ENCODE data around the gene HSD17B14. TPM values are rescaled to one million over a fixed set of nuclear protein-coding genes. Genes with fewer than 3 reads are reported as not detected.
"Not testable (repeated sequence)": the region's sequence is repeated elsewhere in the genome, so short reads cannot be mapped to it uniquely, and the experiment has no call there.

HSD17B14 gene
- total RNA-seq, 2 experiments from 2014 or later = 0.47 to 0.56 TPM

DNA sequence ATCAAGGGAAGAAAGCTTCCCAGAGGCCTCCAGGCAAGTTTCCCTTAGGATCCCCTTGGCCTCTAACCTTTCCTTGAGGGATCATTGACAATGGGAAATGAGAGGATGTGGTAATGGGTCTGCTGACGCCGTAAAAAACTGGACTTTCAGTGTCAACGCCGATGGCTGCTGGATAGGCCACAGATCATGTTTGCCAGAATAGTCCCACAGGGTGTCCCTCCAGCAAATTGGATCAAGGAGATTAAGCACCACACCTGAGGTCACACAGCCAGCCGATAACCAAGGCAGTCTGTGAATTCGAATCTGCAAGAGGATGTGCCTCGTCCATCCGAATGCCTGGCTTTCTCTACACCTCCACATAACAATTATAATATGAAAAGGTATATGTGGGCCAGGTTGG lies 43.0 kb downstream of the HSD17B14 start:
- peaks cover 8% of the 10 kb centered on the region for H3K4me1 Mint-ChIP-seq (ENCODE audit: low read depth)
- no peak for ATAC-seq
- H3K36me3 Mint-ChIP-seq (ENCODE audit: low read depth) = no peaks in the 10 kb centered on the region
- TF ChIP-seq, protein P1, sequence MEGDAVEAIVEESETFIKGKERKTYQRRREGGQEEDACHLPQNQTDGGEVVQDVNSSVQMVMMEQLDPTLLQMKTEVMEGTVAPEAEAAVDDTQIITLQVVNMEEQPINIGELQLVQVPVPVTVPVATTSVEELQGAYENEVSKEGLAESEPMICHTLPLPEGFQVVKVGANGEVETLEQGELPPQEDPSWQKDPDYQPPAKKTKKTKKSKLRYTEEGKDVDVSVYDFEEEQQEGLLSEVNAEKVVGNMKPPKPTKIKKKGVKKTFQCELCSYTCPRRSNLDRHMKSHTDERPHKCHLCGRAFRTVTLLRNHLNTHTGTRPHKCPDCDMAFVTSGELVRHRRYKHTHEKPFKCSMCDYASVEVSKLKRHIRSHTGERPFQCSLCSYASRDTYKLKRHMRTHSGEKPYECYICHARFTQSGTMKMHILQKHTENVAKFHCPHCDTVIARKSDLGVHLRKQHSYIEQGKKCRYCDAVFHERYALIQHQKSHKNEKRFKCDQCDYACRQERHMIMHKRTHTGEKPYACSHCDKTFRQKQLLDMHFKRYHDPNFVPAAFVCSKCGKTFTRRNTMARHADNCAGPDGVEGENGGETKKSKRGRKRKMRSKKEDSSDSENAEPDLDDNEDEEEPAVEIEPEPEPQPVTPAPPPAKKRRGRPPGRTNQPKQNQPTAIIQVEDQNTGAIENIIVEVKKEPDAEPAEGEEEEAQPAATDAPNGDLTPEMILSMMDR (IDR thresholded peaks at IDR 0.05) = no peak
- no peaks in the 10 kb centered on the region for H3K9me3 Mint-ChIP-seq
- DNase-seq = no peak
- no peaks in the 10 kb centered on the region for H3K27me3 Mint-ChIP-seq
- intact Hi-C loops (cut with micrococcal nuclease) = no loop called here
- H3K4me3 Mint-ChIP-seq = no peak overlapping the region
- CTCF ChIA-PET = interaction anchor here (0.9 to 9.9 kb wide), 4 partner anchors 18 to 177 kb away, joined by 4 to 227 read pairs (median 14); partner anchors contain the start of genes BCAT2 and HSD17B14
- H3K27ac Mint-ChIP-seq = no peak overlapping the region
- POLR2A ChIA-PET = interaction anchor here (0.7 kb wide), 2 partner anchors 44 to 49 kb away, joined by 3 read pairs; no protein-coding TSS in a partner anchor

DNA sequence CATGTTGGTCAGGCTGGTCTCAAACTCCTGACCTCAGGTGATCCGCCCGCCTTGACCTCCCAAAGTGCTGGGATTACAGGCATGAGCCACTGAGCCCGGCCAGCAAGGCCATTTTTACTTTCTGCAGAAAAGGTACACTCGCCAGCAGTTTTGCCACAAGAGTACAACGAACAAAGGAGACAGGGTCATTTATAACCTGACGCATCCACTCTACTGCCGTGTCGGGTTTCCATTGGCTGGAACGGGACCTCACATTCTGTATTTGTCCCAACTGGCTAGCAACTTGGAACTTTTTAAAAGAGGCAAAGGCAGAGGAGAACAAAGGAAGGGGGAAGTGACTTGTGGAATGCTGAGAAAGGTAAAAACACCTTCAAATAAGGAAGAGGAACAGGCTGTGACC lies 49.0 kb downstream of the HSD17B14 start:
- H3K27me3 Mint-ChIP-seq; H3K4me1 Mint-ChIP-seq (ENCODE audit: low read depth); H3K4me3 Mint-ChIP-seq; H3K9me3 Mint-ChIP-seq; intact Hi-C loops (cut with micrococcal nuclease); ATAC-seq; H3K36me3 Mint-ChIP-seq (ENCODE audit: low read depth); H3K27ac Mint-ChIP-seq; DNase-seq: not testable (repeated sequence)
- ChIA-PET CTCF (interaction anchor here (0.7 to 9.9 kb wide), 34 partner anchors 9 to 342 kb away, joined by 3 to 227 read pairs (median 4); partner anchors contain the start of genes BCAT2, CA11, FUT2 and GYS1), POLR2A (interaction anchor here (0.8 to 1.3 kb wide), 3 partner anchors 51 to 179 kb away, joined by 4 to 5 read pairs (median 5); no protein-coding TSS in a partner anchor)

DNA sequence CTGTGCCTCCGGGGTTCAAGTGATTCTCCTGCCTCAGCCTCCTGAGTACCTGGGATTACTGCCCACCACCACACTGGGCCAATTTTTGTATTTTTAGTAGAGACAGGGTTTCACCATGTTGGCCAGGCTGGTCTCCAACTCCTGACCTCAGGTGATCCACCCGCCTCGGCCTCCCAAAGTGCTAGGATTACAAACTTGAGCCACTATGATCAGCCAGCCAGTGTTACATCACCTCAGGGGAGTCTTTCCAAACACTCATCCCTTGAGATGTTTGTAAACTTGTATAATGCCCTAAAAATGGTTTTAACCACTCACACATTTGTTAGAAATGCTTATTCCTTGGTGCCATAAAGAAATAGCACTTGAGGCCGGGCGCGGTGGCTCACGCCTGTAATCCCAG lies 49.9 kb downstream of the HSD17B14 start:
- H3K27ac Mint-ChIP-seq; H3K27me3 Mint-ChIP-seq; ATAC-seq; H3K4me1 Mint-ChIP-seq (ENCODE audit: low read depth); H3K9me3 Mint-ChIP-seq; DNase-seq; POLR2A ChIA-PET; H3K4me3 Mint-ChIP-seq; intact Hi-C loops (cut with micrococcal nuclease); H3K36me3 Mint-ChIP-seq (ENCODE audit: low read depth): not testable (repeated sequence)
- CTCF ChIA-PET = interaction anchor here (0.7 to 5.9 kb wide), 7 partner anchors 9 to 184 kb away, joined by 3 to 45 read pairs (median 12); partner anchors contain the start of genes BCAT2 and HSD17B14

DNA sequence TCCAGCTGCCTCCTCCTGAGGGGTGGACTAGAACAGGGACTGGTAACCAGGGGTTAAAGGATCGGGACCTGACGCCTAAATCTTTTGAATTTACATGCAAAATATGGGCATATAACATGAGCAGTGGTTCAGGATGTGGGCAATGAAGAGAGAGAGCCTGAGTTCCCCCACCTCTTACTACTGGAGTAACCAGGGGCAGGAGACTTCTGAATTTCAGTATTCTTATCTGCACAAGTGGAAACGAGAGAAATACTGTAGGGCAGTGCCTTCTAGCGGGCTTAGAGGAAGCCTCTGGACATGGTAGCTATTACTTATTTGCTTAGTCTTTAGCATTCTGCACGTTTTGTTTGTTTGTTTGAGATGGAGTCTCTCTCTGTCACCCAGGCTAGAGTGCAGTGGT lies 51.8 kb downstream of the HSD17B14 start:
- Mint-ChIP-seq H3K4me3 (no peak overlapping the region), H3K36me3 (ENCODE audit: low read depth) (no peaks in the 10 kb centered on the region), H3K4me1 (ENCODE audit: low read depth) (peaks cover 3% of the 10 kb centered on the region), H3K9me3 (no peaks in the 10 kb centered on the region), H3K27ac (no peak overlapping the region), H3K27me3 (peaks cover 3% of the 10 kb centered on the region)
- intact Hi-C loops (cut with micrococcal nuclease) = no loop called here
- ChIA-PET CTCF (interaction anchor here (2.0 to 4.9 kb wide), 3 partner anchors 11 to 58 kb away, joined by 6 to 32 read pairs (median 12); partner anchors contain the start of gene HSD17B14), POLR2A (interaction anchor here (1.6 kb wide), 1 partner anchor 55 kb away, joined by 5 read pairs; no protein-coding TSS in a partner anchor)
- DNase-seq (no peak), ATAC-seq (no peak)
- TF ChIP-seq, protein P1 (IDR thresholded peaks at IDR 0.05) = no peak

DNA sequence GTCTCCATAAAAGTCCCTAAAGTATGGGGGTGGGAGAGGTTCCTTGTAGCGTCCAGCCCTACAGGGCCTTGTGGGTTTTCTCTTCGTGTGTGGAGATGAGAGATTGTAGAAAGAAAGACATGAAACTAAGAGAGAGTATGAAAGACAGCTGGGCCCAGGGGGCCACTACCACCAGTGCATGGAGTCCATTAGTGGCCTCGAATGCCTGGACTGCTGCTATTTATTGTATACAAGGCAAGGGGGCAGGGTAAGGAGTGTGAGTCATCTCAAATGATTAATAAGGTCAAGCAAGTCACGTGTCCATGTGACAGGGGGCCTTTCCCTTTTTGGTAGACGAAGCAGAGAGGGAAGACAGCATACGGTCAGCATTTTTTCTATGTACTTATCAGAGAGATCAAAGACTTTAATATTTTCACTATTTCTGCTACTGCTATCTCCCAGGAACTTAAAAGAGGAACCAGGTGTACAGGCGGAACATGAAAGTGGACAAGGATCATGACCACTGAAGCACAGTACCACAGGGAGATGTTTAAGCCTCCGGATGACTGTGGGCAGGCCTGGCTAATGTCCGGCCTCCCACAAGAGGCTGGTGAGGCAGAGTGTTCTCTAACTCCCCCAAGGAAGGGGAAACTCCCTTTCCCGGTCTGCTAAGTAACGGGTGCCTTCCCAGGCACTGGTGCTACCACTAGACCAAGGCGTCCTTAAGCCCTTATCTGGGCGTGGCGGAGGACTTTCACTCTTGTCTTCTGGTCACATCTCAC lies 55.5 kb downstream of the HSD17B14 start:
- H3K27me3 Mint-ChIP-seq = peaks cover 3% of the 10 kb centered on the region
- ChIA-PET CTCF (interaction anchor here (4.9 kb wide), 1 partner anchor 62 kb away, joined by 32 read pairs; no protein-coding TSS in a partner anchor), POLR2A (no interaction called here)
- TF ChIP-seq, protein P1 (IDR thresholded peaks at IDR 0.05) = no peak
- intact Hi-C loops (cut with micrococcal nuclease) = no loop called here
- no peaks in the 10 kb centered on the region for H3K36me3 Mint-ChIP-seq (ENCODE audit: low read depth)
- peaks cover 3% of the 10 kb centered on the region for H3K4me1 Mint-ChIP-seq (ENCODE audit: low read depth)
- ATAC-seq (no peak), DNase-seq (no peak)
- no peaks in the 10 kb centered on the region for H3K9me3 Mint-ChIP-seq
- no peak overlapping the region for H3K4me3 Mint-ChIP-seq
- no peak overlapping the region for H3K27ac Mint-ChIP-seq

DNA sequence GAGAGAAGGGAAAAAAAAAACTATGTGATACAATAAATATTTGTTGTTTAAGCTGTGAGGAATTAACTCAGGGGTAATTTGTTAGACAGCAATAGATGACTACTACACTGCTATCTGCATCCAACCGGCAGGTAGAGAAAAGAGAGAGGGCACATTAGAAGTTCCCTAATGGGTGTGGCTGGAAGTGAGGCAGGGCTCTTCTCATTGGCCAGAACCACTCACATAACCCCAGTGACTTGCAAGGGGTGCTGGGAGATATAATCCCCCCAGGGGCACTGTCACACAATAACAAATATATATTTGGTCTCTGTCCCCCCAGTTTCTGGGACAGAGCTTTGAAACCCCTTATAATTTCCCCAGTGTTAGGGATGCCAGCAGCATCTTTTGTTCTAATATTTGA lies 56.7 kb downstream of the HSD17B14 start:
- H3K27ac Mint-ChIP-seq = no peak overlapping the region
- H3K4me1 Mint-ChIP-seq (ENCODE audit: low read depth) = peaks cover 3% of the 10 kb centered on the region
- ChIA-PET CTCF (interaction anchor here (1.5 to 1.6 kb wide), 2 partner anchors 8 to 63 kb away, joined by 4 to 11 read pairs; no protein-coding TSS in a partner anchor), POLR2A (no interaction called here)
- ATAC-seq = peak; percentile 27
- H3K9me3 Mint-ChIP-seq = no peaks in the 10 kb centered on the region
- no peak overlapping the region for H3K4me3 Mint-ChIP-seq
- intact Hi-C loops (cut with micrococcal nuclease) = no loop called here
- H3K27me3 Mint-ChIP-seq = peaks cover 3% of the 10 kb centered on the region
- TF ChIP-seq, protein P1 (IDR thresholded peaks at IDR 0.05) = no peak
- no peaks in the 10 kb centered on the region for H3K36me3 Mint-ChIP-seq (ENCODE audit: low read depth)
- DNase-seq = no peak
